Lower leg skin (tissue), 4 donors: Measurements from ENCODE around the gene POM121L2. TPM values are rescaled to one million over a fixed set of nuclear protein-coding genes. Genes with fewer than 3 reads are reported as not detected.
"Not testable (repeated sequence)": the region's sequence is repeated elsewhere in the genome, so short reads cannot be mapped to it uniquely, and the experiment has no call there.

Experiments
- DNase-seq, 2 donors: peaks; one replicate each; pipeline ENCODE4 v3.0.0-alpha.2; 2019; ENCODE audit warnings: low spot score in 2 of 2
- H3K4me3 ChIP-seq: fragments of 200-600 bp; sonication (generic); 2 replicates; pipeline ENCODE4 v1.5.1; 2017; ENCODE audit warnings: mild to moderate bottlenecking, low read depth; ENCODE audit not compliant: poor library complexity, severe bottlenecking
- CTCF ChIP-seq, 3 donors: fragments of 450-650 bp; IDR thresholded peaks; one replicate each; pipeline ENCODE4 v1.5.1; 2016; ENCODE audit warnings: antibody characterized with exemption in 3 of 3, mild to moderate bottlenecking in 3 of 3, moderate library complexity in 2 of 3
- POLR2A ChIP-seq, 2 donors: fragments of 450-650 bp; IDR thresholded peaks; one replicate each; pipeline ENCODE4 v1.6.1; 2016 to 2017; ENCODE audit warnings: antibody characterized with exemption in 2 of 2, mild to moderate bottlenecking in 1 of 2, moderate library complexity in 1 of 2
- whole genome bisulfite sequencing, 2 donors: methylation state at CpG; one replicate each; pipeline ENCODE4 v1.1.5; 2018; 5-methylcytosine and 5-hydroxymethylcytosine counted together
- intact Hi-C: fragments of 100-400 bp; cut with DNase I; formaldehyde crosslinking; loops from one replicate; pipeline ENCODE4 v1.15.0; 2023; ENCODE audit warnings: low total_unique reads
- total RNA-seq, 4 donors: library from RNA; depleted of rRNA; stranded (reverse); fragments of >200 nt; gene quantifications; one replicate each; pipeline ENCODE4 v1.1.0, GENCODE V29; 2016

The POM121L2 gene
- total RNA-seq, 4 donors from 2014 or later: not detected

- 17 to 20% methylated on average over 36 of the region's 36 CpGs for WGBS, 2 donors
- TF ChIP-seq POLR2A (IDR thresholded peaks at IDR 0.05) (no peak), CTCF (IDR thresholded peaks at IDR 0.05) (no peak)
- DNase-seq: no peak
- no peak overlapping the region for H3K4me3 ChIP-seq
- intact Hi-C loops: no loop called here
Measured at GRCh38 chr6:27275025-27275956, 36.8 kb downstream of the POM121L2 start.

- WGBS, 2 donors: 67 to 70% methylated on average over 11 of the region's 11 CpGs
- intact Hi-C loops: no loop called here
- TF ChIP-seq POLR2A (IDR thresholded peaks at IDR 0.05) (no peak), CTCF (IDR thresholded peaks at IDR 0.05) (no peak)
- no peak overlapping the region for H3K4me3 ChIP-seq
- DNase-seq: no peak
Measured at GRCh38 chr6:27273783-27274182, 38.3 kb downstream of the POM121L2 start.

- DNase-seq: no peak
- H3K4me3 ChIP-seq: no peak overlapping the region
- intact Hi-C loops: no loop called here
- TF ChIP-seq POLR2A (IDR thresholded peaks at IDR 0.05) (no peak), CTCF (IDR thresholded peaks at IDR 0.05) (no peak)
- 70 to 89% methylated on average over 14 of the region's 14 CpGs for WGBS, 2 donors
Measured at GRCh38 chr6:27268803-27269202, 43.3 kb downstream of the POM121L2 start.

GRCh38 chr6:27267857-27268434, 44.1 kb downstream of the POM121L2 start:
- 11 to 15% methylated on average over 22 of the region's 22 CpGs for WGBS, 2 donors
- intact Hi-C loops: no loop called here
- DNase-seq: no peak
- no peak overlapping the region for H3K4me3 ChIP-seq
- TF ChIP-seq POLR2A (IDR thresholded peaks at IDR 0.05) (no peak), CTCF (IDR thresholded peaks at IDR 0.05) (no peak)

GRCh38 chr6:27267003-27267402, 45.1 kb downstream of the POM121L2 start:
- intact Hi-C loops, H3K4me3 ChIP-seq, DNase-seq: not testable (repeated sequence)
- 87 to 94% methylated on average over 3 of the region's 3 CpGs for WGBS, 2 donors

GRCh38 chr6:27263886-27264285, 48.2 kb downstream of the POM121L2 start:
- intact Hi-C loops: no loop called here
- WGBS, 2 donors: 73 to 77% methylated on average over 8 of the region's 8 CpGs
- TF ChIP-seq POLR2A (IDR thresholded peaks at IDR 0.05): no peak
- TF ChIP-seq CTCF (IDR thresholded peaks at IDR 0.05): no peak

More at GRCh38 chr6:27263886-27264285, 48.2 kb downstream of the POM121L2 start:
- no peak for DNase-seq
- H3K4me3 ChIP-seq: no peak overlapping the region
